Osteocyte (in vitro differentiated cells): ENCODE data around the gene GNAI1. TPM values are rescaled to one million over a fixed set of nuclear protein-coding genes. Genes with fewer than 3 reads are reported as not detected.

Experiments
- DNase-seq: peaks from one replicate; pipeline ENCODE4 v3.0.0; 2021; ENCODE audit warnings: mixed read lengths; ENCODE audit not compliant: unreplicated experiment; ENCODE audit errors: extremely low spot score
- H3K27ac Mint-ChIP-seq: one replicate; pipeline ENCODE4 v1.8.0; 2021; ENCODE audit warnings: mild to moderate bottlenecking, mixed read lengths; ENCODE audit not compliant: unreplicated experiment
- H3K27me3 Mint-ChIP-seq: one replicate; pipeline ENCODE4 v1.8.0; 2021; ENCODE audit warnings: mixed read lengths; ENCODE audit not compliant: unreplicated experiment
- H3K36me3 Mint-ChIP-seq: one replicate; pipeline ENCODE4 v1.8.0; 2021; ENCODE audit warnings: mixed read lengths; ENCODE audit not compliant: unreplicated experiment
- H3K4me1 Mint-ChIP-seq: one replicate; pipeline ENCODE4 v1.8.0; 2021; ENCODE audit warnings: mixed read lengths; ENCODE audit not compliant: unreplicated experiment
- H3K4me3 Mint-ChIP-seq: one replicate; pipeline ENCODE4 v1.8.0; 2021; ENCODE audit warnings: mild to moderate bottlenecking, moderate library complexity, mixed read lengths; ENCODE audit not compliant: unreplicated experiment
- H3K9me3 Mint-ChIP-seq: one replicate; pipeline ENCODE4 v1.8.0; 2021; ENCODE audit warnings: mixed read lengths; ENCODE audit not compliant: unreplicated experiment
- CTCF ChIP-seq: fragments of 200-600 bp; sonication (generic); IDR thresholded peaks from 2 replicates; pipeline ENCODE4 v1.5.0; 2021; ENCODE audit warnings: antibody characterized with exemption, mild to moderate bottlenecking, moderate library complexity
- total RNA-seq: library from RNA; stranded (reverse); gene quantifications from 2 replicates; pipeline ENCODE4 v1.2.1, GENCODE V29; 2021

GNAI1 gene
- total RNA-seq, 1 donor from 2014 or later = 44.4 TPM

GRCh38 chr7:80135309-80136104 lies 876 bp downstream of the GNAI1 start:
- peak; percentile 86 for DNase-seq
- Mint-ChIP-seq H3K4me3 (peak overlapping the region; percentile 95), H3K4me1 (peaks cover 54% of the 10 kb centered on the region), H3K27me3 (no peaks in the 10 kb centered on the region), H3K36me3 (peaks cover 3% of the 10 kb centered on the region), H3K9me3 (no peaks in the 10 kb centered on the region), H3K27ac (peak overlapping the region; percentile 94)
- TF ChIP-seq CTCF = no peak

- Mint-ChIP-seq H3K4me1 (peaks cover 57% of the 10 kb centered on the region), H3K9me3 (no peaks in the 10 kb centered on the region), H3K27me3 (no peaks in the 10 kb centered on the region), H3K36me3 (peaks cover 3% of the 10 kb centered on the region), H3K27ac (peak overlapping the region; percentile 94), H3K4me3 (peak overlapping the region; percentile 95)
- TF ChIP-seq CTCF = no peak
- no peak for DNase-seq
Observed at GRCh38 chr7:80136261-80137055, 1.8 kb downstream of the GNAI1 start.

- Mint-ChIP-seq H3K4me3 (peak overlapping the region; percentile 49), H3K36me3 (peaks cover 3% of the 10 kb centered on the region), H3K27ac (peak overlapping the region; percentile 12), H3K27me3 (no peaks in the 10 kb centered on the region), H3K9me3 (no peaks in the 10 kb centered on the region), H3K4me1 (peaks cover 61% of the 10 kb centered on the region)
- no peak for TF ChIP-seq CTCF
- DNase-seq = no peak
Observed at GRCh38 chr7:80137410-80137809, 2.8 kb downstream of the GNAI1 start.

- Mint-ChIP-seq H3K4me1 (peaks cover 62% of the 10 kb centered on the region), H3K9me3 (no peaks in the 10 kb centered on the region), H3K27ac (peak overlapping the region; percentile 60), H3K36me3 (peaks cover 3% of the 10 kb centered on the region), H3K4me3 (peak overlapping the region; percentile 46), H3K27me3 (no peaks in the 10 kb centered on the region)
- no peak for DNase-seq
- TF ChIP-seq CTCF = no peak
Observed at GRCh38 chr7:80139236-80139635, 4.6 kb downstream of the GNAI1 start.

GRCh38 chr7:80140388-80140787 lies 5.8 kb downstream of the GNAI1 start:
- no peak for DNase-seq
- no peak for TF ChIP-seq CTCF
- Mint-ChIP-seq H3K4me1 (peaks cover 71% of the 10 kb centered on the region), H3K27me3 (no peaks in the 10 kb centered on the region), H3K36me3 (peaks cover 3% of the 10 kb centered on the region), H3K9me3 (no peaks in the 10 kb centered on the region), H3K27ac (no peak overlapping the region), H3K4me3 (no peak overlapping the region)
